TTC549 (cell line): ENCODE data around the gene NSG1.
"Not testable (repeated sequence)": the region's sequence is repeated elsewhere in the genome, so short reads cannot be mapped to it uniquely, and the experiment has no call there.

Experiments
- FAIRE-seq: peaks from 2 replicates; lab custom pipeline; 2012; peaks lifted over from hg19 to GRCh38; lab: Jason Lieb, UNC

Gene NSG1

GRCh38 chr4:4437798-4438470, 51.0 kb downstream of the NSG1 start:
- no peak for FAIRE-seq

GRCh38 chr4:4438891-4439290, 52.0 kb downstream of the NSG1 start:
- no peak for FAIRE-seq

- FAIRE-seq = no peak
These were observed 52.9 kb downstream of the NSG1 start for GRCh38 chr4:4439782-4440181.

- FAIRE-seq = no peak
These were observed 53.6 kb downstream of the NSG1 start for GRCh38 chr4:4440333-4441061.

GRCh38 chr4:4443821-4444220, 56.9 kb downstream of the NSG1 start:
- FAIRE-seq = no peak

GRCh38 chr4:4446434-4446833, 59.5 kb downstream of the NSG1 start:
- no peak for FAIRE-seq

GRCh38 chr4:4455210-4455865, 68.4 kb downstream of the NSG1 start:
- FAIRE-seq = no peak

- no peak for FAIRE-seq
These were observed 69.4 kb downstream of the NSG1 start for GRCh38 chr4:4456351-4456750.

GRCh38 chr4:4456816-4457578, 70.1 kb downstream of the NSG1 start:
- no peak for FAIRE-seq

GRCh38 chr4:4457803-4458553, 71.1 kb downstream of the NSG1 start:
- FAIRE-seq = no peak

- FAIRE-seq = no peak
These were observed 72.3 kb downstream of the NSG1 start for GRCh38 chr4:4459181-4459580.

GRCh38 chr4:4460759-4461158, 73.9 kb downstream of the NSG1 start:
- no peak for FAIRE-seq

- no peak for FAIRE-seq
These were observed 74.3 kb downstream of the NSG1 start for GRCh38 chr4:4461178-4461577.

GRCh38 chr4:4461850-4462249, 74.9 kb downstream of the NSG1 start:
- no peak for FAIRE-seq

GRCh38 chr4:4462970-4463369, 76.1 kb downstream of the NSG1 start:
- FAIRE-seq = no peak

GRCh38 chr4:4465238-4465637, 78.3 kb downstream of the NSG1 start:
- FAIRE-seq = not testable (repeated sequence)
